Umbilical cord (tissue), 2 donors: Measurements from ENCODE around the gene PHKG2. TPM values are rescaled to one million over a fixed set of nuclear protein-coding genes. Genes with fewer than 3 reads are reported as not detected.

Experiments used
- DNase-seq: peaks from one replicate; pipeline ENCODE4 v3.0.0-alpha.2; 2015; ENCODE audit warnings: low spot score
- total RNA-seq: library from RNA; depleted of rRNA; stranded (reverse); fragments of >200 nt; gene quantifications from one replicate; pipeline ENCODE4 v1.2.3, GENCODE V29; 2014; ENCODE audit warnings: low replicate concordance; ENCODE audit not compliant: insufficient read depth

PHKG2 gene
- total RNA-seq, 1 donor from 2014 or later: 5.5 TPM

- DNase-seq: no peak
These were observed 7.9 kb downstream of the PHKG2 start for GRCh38 chr16:30755955-30756780.

GRCh38 chr16:30756781-30757100 is 8.5 kb downstream of the PHKG2 start:
- no peak for DNase-seq

DNA sequence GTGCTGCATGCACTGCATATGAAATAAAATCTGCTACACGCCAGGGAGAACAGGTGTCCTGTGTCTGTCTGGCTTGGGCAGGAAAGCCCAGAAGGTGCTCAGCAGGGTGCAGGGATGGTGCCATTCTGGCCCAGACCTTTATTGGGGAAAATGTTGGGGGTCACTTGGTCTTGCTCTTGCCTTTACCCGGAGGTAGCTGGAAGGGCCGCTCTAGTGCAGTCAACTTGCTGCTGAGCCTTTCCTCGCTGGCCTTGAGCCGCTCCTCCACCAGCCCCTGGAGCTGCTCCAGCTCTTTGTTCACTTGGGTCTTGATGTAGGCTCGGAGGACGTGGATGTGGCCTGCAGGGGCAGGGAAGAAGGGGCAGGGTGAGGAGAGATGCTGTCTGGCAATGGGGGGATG is 9.1 kb downstream of the PHKG2 start:
- no peak for DNase-seq

- DNase-seq: no peak
These were observed 10.8 kb downstream of the PHKG2 start for GRCh38 chr16:30758988-30759491.

DNA sequence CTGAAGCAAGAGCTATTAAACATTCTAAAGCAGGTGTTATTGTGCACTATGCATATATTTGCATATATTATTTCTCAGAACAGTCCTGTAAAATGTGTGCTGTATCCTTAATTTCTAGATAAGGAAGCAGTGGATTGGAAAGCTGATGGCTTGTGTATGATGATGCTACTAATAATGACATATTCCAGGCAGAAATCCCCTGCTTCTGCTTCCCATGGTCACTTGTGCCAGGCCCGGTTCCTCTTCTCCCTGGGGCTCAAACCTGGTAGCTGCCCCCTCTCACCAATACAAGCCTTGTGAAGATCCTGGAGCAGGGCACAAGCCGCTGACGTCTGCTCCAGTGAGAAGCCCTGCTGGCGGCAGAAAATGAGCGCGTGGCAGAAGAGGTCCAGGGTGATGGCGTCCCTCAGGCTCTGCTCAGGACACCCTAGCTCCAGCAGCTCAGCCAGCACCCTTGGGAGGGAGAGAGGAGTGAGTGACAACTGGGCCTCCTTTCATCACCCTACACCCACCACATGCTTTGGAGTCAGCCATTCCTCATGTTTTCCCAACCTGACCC is 11.9 kb downstream of the PHKG2 start:
- DNase-seq: no peak

- DNase-seq: no peak
These were observed 12.6 kb downstream of the PHKG2 start for GRCh38 chr16:30760577-30761426.

DNA sequence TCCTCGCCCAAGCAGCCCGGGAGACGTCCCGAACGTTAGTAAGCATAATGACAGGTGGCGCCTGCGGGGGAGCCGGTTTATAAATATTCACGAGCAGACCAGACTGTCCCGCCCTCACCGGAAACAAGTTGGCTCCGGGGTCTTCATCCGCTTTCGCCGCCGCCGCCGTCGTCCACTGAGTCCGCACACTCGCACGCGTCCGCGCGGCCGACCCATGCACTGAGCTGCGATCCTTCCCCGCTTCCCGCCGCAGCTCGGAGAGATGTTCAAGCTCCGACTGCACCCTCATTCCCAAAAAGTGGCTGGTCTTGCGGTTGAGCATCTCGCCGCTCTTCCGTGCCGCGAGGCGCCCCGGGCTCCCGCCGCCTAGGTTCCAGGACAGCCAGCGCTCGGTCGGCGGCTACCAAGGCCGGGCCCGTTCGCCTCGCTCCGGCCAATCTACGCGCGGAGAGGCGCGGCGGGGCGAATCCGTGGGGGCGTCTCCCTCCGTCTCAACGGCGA is 13.3 kb downstream of the PHKG2 start:
- DNase-seq: no peak

DNA sequence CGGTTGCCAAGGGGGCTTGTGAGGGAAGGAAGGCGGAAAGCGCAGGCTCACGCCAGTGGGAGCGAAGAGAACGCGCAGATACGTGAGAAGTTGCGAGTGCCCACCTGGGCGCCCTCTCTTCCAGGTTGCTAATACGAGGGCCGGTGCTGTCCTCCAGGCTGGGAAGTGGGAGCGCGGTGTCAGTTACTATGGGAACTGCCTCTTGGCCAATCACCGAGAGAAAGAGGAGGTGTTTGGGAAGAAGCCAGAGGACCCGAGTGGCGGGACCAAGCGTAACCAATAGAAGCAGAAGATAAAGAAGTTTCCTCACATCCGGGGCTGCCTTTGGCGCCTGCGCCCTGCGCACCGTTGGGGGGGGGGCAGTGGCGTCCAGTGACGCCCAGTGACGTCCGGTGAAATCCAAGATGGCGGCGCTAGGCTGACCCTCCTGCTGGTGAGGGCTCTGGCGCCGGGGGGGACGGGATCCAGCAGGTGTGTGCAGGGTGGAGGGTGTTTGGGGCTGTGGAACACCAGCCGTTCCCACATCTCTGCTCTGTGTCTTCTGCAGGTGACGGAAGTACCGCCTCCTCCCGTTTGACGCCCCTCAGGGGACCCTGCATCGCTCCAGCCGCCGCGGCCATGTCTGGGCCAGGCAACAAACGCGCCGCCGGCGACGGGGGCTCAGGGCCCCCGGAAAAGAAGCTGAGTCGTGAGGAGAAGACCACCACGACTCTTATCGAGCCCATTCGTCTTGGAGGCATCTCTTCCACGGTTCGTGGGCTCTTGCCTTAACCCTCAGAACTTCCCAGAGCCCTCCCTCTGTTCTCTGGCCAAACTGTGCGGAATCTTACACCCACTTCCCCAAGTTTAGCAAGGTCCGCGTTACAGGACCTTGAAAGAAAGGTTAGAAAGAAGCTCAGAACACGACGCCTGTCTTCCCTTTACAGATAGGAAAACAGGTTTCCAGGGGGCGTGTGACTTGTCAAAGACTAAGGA is 14.0 kb downstream of the PHKG2 start, which contains the start of the genes CFAP119 and RNF40:
Gene CFAP119, minus strand, starts transcription at position 135 of the 975 bp plus-strand sequence. CDS start 314 bp downstream, outside the sequence.
Gene RNF40, plus strand, starts transcription at position 395 of the 975 bp plus-strand sequence. Its CDS starts 224 bp downstream, at position 619.
- DNase-seq: peak; percentile 99

- DNase-seq: no peak
These were observed 14.9 kb downstream of the PHKG2 start for GRCh38 chr16:30762991-30763725.

DNA sequence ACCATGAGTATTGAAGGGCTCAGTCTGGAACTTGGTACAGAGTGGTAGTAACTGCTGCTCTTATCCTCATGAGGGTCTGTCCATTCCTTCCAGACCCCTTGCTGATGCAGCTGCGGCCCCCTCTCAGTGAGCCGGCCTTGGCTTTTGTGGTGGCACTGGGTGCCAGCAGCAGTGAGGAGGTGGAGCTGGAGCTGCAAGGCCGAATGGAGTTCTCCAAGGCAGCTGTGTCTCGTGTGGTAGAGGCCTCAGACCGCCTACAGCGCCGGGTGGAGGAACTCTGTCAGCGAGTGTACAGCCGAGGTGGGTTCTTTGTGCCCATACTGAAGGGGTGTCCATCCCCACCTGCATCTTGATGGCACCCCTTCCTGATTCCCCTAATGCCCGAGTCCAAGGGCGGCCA is 15.9 kb downstream of the PHKG2 start:
- DNase-seq: no peak

DNA sequence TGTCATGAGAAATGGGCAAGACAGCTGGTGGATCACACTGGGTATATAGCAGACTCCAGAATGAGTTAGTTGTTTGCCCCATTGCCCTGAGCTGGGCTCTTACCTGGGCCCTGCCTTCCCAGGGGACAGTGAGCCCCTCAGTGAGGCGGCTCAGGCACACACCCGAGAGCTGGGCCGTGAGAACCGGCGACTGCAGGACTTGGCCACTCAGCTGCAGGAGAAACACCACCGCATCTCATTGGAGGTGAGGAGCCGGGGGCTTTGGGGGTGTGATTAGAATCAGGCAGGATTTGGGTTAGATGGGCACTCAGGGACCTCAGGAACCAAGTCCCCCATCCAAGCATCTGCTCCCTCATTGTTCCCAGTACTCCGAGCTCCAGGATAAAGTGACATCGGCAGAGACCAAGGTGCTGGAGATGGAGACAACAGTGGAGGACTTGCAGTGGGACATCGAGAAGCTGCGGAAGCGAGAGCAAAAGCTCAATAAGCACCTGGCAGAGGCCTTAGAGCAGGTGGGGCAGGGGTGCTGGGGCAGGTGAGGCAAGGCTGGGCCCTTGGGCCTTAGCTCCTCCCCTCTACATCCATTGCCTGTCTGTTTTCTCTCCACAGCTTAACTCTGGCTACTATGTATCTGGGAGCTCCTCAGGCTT is 16.7 kb downstream of the PHKG2 start:
- DNase-seq: no peak

DNA sequence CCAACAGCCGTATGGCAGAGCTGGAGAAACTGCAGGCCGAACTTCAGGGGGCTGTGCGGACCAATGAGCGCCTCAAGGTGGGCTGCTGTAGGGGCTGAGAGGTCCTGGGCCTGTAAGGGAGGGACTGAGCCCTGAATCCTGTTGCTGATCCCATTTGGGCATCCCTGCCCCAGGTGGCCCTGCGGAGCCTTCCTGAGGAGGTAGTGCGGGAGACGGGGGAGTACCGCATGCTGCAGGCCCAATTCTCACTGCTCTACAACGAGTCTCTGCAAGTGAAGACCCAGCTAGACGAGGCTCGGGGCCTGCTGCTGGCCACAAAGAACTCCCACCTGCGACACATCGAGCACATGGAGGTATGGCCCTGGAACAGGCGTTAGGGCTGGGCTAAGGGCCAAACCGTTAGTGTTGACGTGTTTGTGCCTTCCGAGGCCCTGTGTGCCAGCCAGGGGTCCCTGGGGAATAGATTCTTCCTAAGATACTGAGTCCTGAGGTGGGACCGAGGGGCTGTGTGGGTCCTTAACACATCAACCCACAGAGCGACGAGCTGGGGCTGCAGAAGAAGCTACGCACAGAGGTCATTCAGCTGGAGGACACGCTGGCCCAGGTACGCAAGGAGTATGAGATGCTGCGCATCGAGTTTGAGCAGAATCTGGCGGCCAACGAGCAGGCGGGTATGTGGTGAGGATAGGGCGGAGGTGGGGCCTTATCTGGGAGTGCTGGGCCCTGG is 18.1 kb downstream of the PHKG2 start:
- no peak for DNase-seq

DNA sequence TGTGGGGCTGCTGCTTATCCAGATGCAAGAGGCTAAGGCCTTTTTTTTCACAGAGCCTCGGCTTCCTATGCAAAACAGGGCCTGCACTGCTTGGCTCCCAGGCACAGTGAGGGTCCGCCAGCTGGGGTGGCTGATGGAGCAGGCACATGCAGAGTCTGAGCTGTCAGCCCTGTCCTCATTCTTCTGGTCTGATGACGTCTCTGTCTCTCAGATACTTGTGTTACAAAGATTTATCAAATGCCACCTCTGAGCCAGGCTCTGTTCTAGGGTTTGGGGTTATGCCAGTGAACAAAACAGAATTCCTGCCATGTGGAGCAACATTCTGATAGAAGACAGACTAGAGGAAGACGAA is 18.7 kb downstream of the PHKG2 start:
- no peak for DNase-seq

- no peak for DNase-seq
These were observed 19.7 kb downstream of the PHKG2 start for GRCh38 chr16:30767767-30768465.

DNA sequence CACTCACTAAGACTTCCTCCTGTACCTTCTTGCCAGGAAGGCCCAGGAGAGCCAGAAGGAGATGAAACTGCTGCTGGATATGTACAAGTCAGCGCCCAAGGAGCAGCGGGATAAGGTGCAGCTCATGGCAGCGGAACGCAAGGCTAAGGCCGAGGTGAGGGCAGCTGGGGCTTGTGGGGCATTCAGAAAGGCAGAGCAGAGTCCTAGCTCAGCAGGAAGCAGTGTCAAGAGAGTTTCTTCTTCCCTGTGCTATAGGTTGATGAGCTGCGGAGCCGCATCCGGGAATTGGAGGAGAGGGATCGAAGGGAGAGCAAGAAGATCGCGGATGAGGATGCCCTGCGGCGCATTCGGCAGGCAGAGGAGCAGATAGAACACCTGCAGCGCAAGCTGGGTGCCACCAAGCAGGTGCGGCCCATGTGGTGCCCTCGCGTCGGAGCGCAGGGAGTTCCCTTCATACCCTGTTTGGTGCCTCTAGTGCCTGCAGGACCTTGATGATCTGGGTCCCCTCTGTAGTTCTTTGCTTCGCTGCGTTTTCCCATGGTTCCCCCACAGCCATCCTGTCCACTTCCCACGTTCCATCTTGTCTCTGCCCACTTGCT is 20.5 kb downstream of the PHKG2 start:
- no peak for DNase-seq

- no peak for DNase-seq
These were observed 21.3 kb downstream of the PHKG2 start for GRCh38 chr16:30769379-30770089.

DNA sequence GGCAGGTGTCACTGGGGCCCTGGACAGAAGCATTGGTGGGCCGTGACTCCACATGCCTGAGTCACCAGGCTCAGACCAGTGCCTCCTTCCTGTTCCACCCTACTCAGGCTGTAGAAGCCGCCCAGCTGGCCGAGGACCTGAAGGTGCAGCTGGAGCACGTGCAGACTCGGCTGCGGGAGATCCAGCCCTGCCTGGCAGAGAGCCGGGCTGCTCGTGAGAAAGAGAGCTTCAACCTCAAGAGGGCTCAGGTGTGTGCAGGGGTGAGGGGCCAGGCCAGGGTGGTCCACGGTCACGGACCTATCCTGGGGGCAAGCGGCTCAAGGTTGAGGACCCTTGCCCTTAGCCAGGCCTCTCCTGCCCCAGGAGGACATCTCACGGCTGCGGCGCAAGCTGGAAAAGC is 23.5 kb downstream of the PHKG2 start:
- no peak for DNase-seq
